GM21381 (cell line): ENCODE data around the gene LRRC49.
"Not testable (repeated sequence)": the region's sequence is repeated elsewhere in the genome, so short reads cannot be mapped to it uniquely, and the experiment has no call there.

Experiments used
- ATAC-seq: cut with Tn5 transposase; IDR thresholded peaks from one replicate; pipeline ENCODE4 v1.9.1; 2021; ENCODE audit warnings: mild to moderate bottlenecking, moderate library complexity; ENCODE audit not compliant: unreplicated experiment

LRRC49 gene

GRCh38 chr15:70892002-70892911, at the start of gene LRRC49, which contains the start of gene THAP10:
LRRC49 (plus strand) TSS chr15:70892826; CDS start chr15:70892895, 69 bp downstream.
THAP10 (minus strand) TSS chr15:70892433; CDS start chr15:70892272, 161 bp downstream.
- peak; percentile 79 for ATAC-seq

- ATAC-seq: no peak
Measured at GRCh38 chr15:70845602-70846360, 46.8 kb upstream of the LRRC49 start.

DNA sequence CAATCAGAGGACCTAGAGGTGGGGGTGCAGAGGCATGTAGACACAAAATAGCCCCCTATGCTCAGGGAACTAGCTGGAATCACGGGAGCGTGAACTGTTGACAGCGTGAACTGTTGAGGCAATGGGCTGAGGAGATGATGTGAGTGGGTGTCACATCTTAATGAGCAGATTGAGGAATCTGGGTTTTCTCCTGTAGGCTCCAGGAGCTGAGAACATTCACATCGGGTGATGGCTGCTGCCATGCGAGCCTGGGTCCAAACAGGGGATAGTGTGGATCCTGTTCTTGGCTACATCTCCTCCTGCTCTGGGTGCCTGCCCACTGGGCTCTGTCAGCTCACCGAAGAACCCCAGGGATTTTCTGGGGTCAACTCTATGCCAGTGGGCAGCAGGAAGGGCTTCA, 40.7 kb upstream of the LRRC49 start:
- ATAC-seq: no peak

DNA sequence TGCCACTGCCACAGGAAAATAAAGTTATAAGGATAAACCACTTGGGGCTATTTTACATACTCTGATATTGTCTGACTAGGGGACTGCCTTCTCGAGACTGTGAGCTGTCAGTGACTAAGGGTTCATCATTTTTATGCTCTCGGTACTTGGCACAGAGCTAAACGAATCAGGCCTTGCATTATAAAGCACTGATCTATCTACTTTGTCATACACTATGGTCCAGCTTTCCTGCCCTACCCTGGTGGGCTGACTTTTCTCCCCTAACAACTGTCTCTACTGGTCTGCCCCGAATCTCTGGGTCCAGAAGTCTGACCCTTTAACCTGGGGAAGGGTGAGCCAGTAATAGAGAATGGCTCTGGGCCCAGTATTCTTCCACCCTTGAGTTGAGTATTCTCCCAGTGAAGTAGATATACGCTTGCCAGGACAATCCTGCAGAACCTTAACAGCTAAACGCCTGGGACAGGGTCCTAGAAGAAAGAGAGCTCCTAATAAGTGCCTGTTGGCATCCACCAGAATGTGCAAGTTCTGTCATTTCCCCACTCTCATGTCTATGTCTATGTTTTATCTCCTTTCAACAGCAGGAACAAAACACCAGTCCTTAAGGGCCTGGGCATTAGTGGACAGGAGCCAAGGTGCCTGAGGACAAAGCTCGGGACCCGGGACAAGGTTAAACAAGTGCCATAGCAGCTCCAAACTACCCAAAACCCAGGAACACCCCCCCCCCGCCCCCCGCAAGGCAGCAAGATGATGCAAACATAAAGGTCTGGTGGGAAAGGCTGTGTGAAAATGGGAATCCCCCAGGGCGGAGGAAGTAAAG, 39.9 kb upstream of the LRRC49 start:
- ATAC-seq: no peak

DNA sequence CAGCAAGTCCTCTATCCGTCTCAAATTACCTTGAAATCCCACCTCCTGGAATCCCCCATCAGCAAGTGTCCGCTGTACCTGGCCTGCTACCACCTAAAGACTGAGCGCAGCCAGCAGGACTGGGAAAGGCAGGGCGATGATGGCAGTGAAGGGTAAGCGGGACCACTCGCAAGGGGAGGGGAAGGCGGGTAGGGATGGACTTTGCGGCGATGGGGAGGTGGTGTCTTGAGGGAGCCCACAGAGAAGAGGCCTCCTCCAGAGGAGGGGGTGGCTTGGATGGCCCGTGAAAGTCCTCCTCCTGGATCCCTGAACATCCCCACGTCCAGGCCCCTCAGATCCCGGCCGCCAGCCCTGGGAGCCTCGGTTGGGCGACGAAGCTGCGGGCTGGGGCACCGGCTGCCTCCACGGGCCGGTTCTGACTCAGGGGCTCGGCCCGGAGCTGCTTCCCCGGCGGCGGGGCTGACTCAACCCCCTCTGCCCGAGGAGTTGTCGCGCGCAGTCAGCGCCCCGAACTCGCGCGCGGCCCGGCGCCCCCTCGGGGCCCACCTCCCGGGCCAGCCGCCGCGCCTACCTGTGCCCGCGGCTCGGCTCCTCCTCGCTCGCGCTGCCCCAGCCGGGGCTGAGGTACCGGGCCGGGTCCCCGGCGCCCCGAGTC, 39.2 kb upstream of the LRRC49 start:
- ATAC-seq: no peak

DNA sequence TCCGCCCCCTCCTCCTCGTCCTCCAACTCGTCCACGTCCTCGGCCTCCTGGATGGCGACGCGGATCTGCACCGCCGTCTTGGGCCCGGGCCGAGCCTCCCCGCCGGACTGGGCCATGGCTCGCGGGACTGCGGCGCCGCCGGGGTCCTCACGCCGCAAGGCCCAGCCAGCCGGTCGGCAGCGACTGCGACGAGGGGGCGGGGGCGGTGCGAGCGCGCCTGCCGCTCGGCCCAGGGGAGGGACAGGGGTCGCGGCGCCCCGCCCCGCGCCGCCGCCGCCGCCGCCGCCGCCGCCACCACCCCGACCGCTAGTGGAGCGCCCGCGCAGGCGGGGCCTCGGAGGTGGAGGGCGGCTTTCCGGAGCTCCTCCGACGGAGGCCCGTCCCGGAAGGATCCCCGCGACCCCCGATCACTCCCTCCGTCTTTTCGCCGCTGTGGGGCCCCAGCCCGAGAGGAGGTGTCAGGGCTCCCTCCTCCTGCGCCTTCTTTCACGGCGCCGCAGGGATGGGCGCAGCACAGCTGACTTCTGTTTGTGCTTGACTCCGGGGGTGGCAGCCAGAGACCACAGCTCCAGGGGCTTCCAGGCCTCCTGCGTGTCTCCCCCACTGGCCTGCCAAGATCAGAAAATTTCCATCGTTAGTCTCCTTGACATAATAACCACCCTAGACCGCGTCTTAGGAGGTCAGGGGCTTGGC, 38.5 kb upstream of the LRRC49 start, which contains the start of gene LARP6:
TSS of gene LARP6 (minus strand) at position 185 of the 693 bp plus-strand sequence. CDS start at position 116, 69 bp downstream.
- ATAC-seq: no peak

DNA sequence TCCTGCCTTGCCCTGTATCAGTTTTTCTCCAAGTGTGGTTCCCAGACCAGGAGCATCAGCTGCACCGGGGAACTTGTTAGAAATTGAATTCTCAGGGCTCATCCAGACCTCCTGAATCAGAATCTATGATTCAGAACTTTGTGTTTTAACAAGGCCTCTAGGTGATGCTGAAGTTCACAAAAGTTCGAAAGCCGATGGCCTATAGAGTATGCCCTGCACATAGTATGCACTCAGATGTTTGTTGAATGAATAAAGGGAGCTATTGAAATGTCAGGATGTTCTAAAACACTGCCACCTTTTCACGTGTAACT, 38.0 kb upstream of the LRRC49 start:
- no peak for ATAC-seq

DNA sequence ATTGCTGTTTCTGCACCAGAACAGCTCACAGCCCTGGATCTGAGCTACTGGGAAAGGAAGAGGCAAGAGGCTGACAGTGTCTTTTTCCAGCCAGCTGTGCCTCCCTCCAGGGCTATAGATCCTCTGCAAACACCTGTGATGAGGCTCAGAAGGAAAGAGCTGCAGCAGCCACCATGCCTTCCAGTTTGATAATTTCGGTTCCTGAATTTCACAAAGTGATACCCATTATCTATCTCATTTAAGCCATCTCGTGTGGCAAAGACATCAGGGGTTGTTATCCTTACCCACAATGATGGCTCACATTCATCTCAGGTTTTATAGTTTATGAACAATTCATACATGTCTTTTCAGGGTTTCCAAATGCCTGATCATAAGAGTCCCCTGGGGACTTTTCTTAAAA, 36.9 kb upstream of the LRRC49 start:
- no peak for ATAC-seq

DNA sequence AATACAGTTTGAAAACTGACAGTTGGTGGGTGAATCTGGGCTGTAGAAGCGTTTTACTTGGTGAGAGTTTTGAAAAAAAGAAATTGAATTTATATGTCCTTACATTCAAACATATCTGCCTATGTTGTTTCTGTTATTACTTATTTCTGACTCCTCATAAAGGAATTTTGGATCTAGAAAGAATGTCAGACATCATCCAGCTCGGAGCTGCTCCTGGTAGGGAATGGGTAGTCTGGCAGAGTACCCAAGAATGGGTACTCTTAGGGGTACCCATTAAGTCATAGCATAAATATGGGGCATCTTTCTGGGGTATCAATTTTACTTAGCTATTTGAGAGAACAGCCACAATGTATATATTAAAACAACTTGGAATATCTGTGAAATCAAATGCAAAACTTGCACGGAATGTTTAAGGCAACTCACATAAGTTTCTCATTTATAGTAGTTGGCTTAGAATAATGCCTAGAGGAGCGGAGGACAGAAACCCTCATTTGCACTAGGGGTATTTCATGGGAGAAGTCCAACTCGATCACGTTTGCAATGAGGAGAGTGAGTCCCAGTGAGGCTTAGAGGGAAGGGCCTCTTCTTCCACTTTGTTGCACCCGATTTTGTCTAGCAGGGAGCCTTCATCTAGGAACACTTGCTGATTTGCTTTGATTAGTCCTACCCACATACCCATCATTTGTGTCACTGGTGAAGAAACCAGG, 36.3 kb upstream of the LRRC49 start:
- ATAC-seq: no peak

DNA sequence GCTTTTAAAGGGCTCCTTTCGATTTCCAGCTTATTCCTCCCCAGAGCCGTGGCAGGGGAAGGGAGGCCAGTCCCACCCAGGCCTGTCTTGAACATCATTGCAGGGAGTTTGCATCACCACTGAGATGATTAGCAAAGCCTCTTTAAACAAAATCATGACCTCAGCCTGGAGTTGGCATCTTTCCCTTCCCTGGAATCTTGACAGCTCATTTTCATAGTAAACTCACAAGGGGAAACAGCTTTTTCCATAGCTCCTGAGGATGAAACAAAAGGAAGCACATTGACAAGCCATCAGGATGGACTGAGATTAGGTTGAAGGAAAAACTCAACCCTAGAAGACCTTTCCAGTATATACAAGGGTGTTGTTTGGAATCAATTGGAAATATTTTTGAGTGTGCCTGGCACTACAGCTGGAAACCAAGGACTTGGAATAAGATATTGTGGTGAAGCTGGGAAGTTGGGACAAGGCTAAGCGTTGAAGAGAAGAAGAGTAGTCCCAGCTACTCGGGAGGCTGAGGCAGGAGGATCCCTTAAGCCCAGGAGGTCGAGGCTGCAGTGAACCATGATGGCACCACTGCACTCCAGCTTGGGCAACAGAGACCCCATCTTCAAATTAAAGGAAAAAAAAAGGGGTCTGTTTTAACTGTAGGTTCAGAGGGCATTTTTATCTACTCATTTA, 35.6 kb upstream of the LRRC49 start:
- no peak for ATAC-seq

- ATAC-seq: no peak
Measured at GRCh38 chr15:70857562-70858285, 34.9 kb upstream of the LRRC49 start.

- ATAC-seq: not testable (repeated sequence)
Measured at GRCh38 chr15:70858614-70859321, 33.9 kb upstream of the LRRC49 start.

DNA sequence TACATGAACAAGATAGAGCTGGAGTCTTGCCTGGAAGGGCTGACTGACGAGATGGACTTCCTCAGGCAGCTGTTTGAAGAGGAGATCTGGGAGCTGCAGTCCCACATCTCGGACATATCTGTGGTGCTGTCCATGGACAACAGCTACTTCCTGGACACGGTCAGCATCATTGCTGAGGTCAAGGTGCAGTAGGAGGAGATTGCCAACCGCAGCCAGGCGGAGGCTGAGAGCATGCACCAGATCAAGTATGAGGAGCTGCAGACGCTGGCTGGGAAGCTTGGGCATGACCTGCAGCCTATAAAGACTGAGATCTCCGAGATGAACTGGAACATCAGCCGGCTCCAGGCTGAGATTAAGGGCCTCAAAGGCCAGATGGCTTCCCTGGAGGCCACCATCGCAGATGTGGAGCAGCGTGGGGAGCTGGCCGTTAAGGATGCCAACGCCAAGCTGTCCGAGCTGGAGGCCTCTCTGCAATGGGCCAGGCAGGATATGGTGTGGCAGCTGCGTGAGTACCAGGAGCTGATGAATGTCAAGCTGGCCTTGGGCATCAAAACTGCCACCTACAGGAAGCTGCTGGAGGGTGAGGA, 33.2 kb upstream of the LRRC49 start:
- no peak for ATAC-seq

DNA sequence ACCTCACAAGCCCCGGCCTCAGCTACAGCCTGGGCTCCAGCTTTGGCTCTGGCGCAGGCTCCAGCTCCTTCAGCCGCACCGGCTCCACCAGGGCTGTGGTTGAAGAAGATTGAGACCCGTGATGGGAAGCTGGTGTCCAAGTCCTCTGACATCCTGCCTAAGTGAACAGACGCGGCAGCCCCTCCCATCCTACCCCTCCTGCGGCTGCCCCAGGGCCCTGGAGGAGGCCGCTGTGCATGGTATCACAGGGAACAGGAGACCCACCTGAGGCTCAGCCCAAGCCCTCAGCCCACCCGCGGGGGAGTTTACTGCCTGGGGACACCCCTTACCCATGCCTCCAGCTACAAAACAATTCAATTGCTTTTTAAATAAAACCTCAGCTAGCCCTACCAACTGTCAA, 32.6 kb upstream of the LRRC49 start:
- no peak for ATAC-seq

GRCh38 chr15:70863450-70864218, 29.0 kb upstream of the LRRC49 start:
- ATAC-seq: no peak

DNA sequence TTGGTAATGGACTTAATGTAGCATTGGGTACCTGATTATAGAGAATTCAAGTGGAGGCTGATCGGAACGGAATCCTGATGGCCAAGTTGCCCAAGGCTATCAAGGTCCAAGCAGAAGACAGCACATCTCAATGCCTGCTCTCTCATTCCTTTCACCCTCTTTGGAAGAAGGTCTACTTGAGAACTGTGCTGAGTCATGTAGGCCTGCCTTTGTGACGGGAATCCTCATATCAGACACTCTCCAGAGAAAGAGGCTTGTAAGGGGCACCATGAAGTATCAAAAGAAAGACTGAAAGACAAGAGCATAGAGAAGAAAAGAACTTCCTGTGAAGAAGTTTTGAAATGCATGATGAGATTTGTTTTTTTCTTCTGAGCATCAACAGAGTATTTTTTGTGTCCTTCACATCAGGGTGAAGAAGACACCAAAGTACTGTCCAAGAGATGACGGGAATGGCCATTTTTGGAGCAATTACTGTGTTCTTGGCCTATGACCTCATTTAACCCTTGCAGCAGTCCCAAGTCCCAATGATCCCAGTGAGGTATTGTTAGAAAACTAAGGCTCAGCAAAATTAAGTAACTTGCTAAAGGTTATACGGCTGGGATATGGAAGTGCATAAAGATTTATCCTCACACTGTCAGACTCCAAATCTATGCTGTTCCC, 25.5 kb upstream of the LRRC49 start:
- no peak for ATAC-seq
